Neural cell (in vitro differentiated cells): ENCODE results near the gene STIL.

Source experiments
- EP300 ChIP-seq: fragments of 450-650 bp; conservative IDR thresholded peaks from 2 replicates; pipeline ENCODE4 v1.6.1; 2014; ENCODE audit warnings: antibody characterized with exemption, mild to moderate bottlenecking, moderate library complexity; ENCODE audit not compliant: poor library complexity, severe bottlenecking
- EZH2 ChIP-seq: fragments of 200-600, 300-800 bp; shearing (Covaris generic), sonication (generic); IDR thresholded peaks from 2 replicates; pipeline ENCODE4 v1.6.1; 2014; ENCODE audit warnings: antibody characterized with exemption, low read length, borderline replicate concordance, mild to moderate bottlenecking; ENCODE audit not compliant: insufficient read depth, poor library complexity, severe bottlenecking
- TF ChIP-seq, protein P1 (sequence below): fragments of 450-650 bp; IDR thresholded peaks from 2 replicates; pipeline ENCODE4 v1.5.1; 2014; ENCODE audit warnings: antibody characterized with exemption, mild to moderate bottlenecking, moderate library complexity; ENCODE audit not compliant: poor library complexity, severe bottlenecking

GRCh38 chr1:47351305-47351704, 37.4 kb upstream of the STIL start:
- TF ChIP-seq EZH2 (no peak), EP300 (no peak)
- TF ChIP-seq, protein P1, sequence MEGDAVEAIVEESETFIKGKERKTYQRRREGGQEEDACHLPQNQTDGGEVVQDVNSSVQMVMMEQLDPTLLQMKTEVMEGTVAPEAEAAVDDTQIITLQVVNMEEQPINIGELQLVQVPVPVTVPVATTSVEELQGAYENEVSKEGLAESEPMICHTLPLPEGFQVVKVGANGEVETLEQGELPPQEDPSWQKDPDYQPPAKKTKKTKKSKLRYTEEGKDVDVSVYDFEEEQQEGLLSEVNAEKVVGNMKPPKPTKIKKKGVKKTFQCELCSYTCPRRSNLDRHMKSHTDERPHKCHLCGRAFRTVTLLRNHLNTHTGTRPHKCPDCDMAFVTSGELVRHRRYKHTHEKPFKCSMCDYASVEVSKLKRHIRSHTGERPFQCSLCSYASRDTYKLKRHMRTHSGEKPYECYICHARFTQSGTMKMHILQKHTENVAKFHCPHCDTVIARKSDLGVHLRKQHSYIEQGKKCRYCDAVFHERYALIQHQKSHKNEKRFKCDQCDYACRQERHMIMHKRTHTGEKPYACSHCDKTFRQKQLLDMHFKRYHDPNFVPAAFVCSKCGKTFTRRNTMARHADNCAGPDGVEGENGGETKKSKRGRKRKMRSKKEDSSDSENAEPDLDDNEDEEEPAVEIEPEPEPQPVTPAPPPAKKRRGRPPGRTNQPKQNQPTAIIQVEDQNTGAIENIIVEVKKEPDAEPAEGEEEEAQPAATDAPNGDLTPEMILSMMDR, result no peak
